ENCODE results near the gene ST14. TPM values are rescaled to one million over a fixed set of nuclear protein-coding genes. Genes with fewer than 3 reads are reported as not detected.

Gene ST14
- total RNA-seq, 1 experiment from 2014 or later = 33.9 TPM

DNA sequence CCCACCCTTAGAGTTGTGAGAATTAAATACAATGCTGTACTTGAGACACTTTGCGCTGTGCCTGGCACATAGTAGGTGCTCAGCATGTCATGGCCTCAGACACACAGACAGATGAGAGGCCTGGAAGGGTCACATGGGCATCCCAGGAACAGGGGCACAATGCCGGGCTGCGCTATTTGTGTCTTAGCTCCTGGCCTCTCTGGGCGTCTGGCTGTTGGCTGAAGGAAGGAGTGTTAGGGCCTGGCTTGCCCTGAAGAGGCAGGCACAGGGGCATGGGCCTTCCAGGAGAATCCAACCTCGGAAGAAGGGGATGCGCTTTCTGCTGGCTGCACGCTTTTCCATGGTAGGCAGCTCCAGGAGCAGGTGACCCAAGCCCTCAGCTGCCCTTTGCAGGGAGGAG is 41.4 kb downstream of the ST14 start (continued):
- TF ChIP-seq AFF4 (CRISPR knock-in tag; IDR thresholded peaks at IDR 0.05; ENCODE audit: borderline replicate concordance) = no peak
- no peak for TF ChIP-seq TP53 (CRISPR knock-in tag; IDR thresholded peaks at IDR 0.05)
- TF ChIP-seq ZNF416 (CRISPR knock-in tag; IDR thresholded peaks at IDR 0.05) = no peak
- TF ChIP-seq, protein P1, sequence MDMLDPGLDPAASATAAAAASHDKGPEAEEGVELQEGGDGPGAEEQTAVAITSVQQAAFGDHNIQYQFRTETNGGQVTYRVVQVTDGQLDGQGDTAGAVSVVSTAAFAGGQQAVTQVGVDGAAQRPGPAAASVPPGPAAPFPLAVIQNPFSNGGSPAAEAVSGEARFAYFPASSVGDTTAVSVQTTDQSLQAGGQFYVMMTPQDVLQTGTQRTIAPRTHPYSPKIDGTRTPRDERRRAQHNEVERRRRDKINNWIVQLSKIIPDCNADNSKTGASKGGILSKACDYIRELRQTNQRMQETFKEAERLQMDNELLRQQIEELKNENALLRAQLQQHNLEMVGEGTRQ (CRISPR knock-in tag; IDR thresholded peaks at IDR 0.05) = no peak
- TF ChIP-seq, protein P2, sequence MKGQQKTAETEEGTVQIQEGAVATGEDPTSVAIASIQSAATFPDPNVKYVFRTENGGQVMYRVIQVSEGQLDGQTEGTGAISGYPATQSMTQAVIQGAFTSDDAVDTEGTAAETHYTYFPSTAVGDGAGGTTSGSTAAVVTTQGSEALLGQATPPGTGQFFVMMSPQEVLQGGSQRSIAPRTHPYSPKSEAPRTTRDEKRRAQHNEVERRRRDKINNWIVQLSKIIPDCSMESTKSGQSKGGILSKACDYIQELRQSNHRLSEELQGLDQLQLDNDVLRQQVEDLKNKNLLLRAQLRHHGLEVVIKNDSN (CRISPR knock-in tag; IDR thresholded peaks at IDR 0.05) = no peak
- TF ChIP-seq ZNF396 (CRISPR knock-in tag; IDR thresholded peaks at IDR 0.05; ENCODE audit: borderline replicate concordance) = no peak
- TF ChIP-seq SMAD3 (CRISPR knock-in tag; IDR thresholded peaks at IDR 0.05; ENCODE audit: borderline replicate concordance) = no peak
- TF ChIP-seq, protein P3, sequence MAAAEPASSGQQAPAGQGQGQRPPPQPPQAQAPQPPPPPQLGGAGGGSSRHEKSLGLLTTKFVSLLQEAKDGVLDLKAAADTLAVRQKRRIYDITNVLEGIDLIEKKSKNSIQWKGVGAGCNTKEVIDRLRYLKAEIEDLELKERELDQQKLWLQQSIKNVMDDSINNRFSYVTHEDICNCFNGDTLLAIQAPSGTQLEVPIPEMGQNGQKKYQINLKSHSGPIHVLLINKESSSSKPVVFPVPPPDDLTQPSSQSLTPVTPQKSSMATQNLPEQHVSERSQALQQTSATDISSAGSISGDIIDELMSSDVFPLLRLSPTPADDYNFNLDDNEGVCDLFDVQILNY (CRISPR knock-in tag; IDR thresholded peaks at IDR 0.05) = no peak
- TF ChIP-seq FOXK1 (CRISPR knock-in tag; IDR thresholded peaks at IDR 0.05) = no peak
- TF ChIP-seq SP1 (CRISPR knock-in tag; conservative IDR thresholded peaks at IDR 0.05) = no peak

DNA sequence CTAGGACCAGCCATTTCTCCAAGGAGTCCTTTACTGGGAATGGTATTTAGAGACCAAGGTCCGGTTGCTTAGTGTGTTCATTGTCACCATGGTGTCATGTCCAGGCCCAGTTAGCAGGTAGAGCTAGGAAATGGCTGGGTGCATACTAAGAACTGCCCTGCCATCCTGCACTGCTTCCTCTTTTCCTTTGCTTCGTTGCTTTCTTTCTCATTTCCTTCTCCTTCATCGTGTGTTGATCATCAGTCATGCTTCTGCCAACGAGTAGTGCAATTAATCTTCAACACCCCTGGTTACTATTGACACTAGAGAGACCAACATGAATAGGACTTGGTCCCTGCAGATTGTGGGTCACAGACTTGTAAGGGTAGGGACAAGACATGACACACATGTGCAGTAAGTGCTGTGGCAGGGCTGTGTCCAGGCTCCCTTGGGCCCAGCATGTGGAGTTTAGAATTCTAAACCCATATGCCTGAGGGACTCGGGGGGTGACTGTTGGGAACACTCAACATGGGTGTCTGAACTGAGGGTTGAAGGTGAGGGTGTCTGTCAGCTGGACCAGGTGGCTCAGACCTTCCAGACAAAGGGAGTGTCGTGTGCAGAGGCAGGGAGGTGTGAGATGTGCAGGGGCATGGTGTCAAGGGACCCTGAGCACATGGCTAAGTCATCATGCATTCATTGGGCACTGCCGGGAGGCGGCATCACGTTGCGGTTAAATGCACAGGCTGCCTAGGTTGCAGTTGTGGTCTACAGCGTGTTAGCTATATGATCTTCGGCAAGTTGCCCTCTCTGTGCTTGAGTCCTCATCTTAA is 42.6 kb downstream of the ST14 start:
- ATAC-seq = no peak
- H3K36me3 Mint-ChIP-seq = peaks cover 18% of the 10 kb centered on the region
- no peak overlapping the region for H3K27ac Mint-ChIP-seq
- peaks cover 7% of the 10 kb centered on the region for H3K9me3 Mint-ChIP-seq
- POLR2A ChIA-PET = no interaction called here
- H3K4me1 Mint-ChIP-seq = no peaks in the 10 kb centered on the region
- DNase-seq (ENCODE audit: low spot score) = no peak
- H3K27me3 Mint-ChIP-seq (ENCODE audit: low read depth) = no peaks in the 10 kb centered on the region
- CTCF ChIA-PET = interaction anchor here (1.3 kb wide), 1 partner anchor 11 kb away, joined by 5 read pairs; no protein-coding TSS in a partner anchor
- no peak overlapping the region for H3K4me3 Mint-ChIP-seq
- TF ChIP-seq, protein P4, sequence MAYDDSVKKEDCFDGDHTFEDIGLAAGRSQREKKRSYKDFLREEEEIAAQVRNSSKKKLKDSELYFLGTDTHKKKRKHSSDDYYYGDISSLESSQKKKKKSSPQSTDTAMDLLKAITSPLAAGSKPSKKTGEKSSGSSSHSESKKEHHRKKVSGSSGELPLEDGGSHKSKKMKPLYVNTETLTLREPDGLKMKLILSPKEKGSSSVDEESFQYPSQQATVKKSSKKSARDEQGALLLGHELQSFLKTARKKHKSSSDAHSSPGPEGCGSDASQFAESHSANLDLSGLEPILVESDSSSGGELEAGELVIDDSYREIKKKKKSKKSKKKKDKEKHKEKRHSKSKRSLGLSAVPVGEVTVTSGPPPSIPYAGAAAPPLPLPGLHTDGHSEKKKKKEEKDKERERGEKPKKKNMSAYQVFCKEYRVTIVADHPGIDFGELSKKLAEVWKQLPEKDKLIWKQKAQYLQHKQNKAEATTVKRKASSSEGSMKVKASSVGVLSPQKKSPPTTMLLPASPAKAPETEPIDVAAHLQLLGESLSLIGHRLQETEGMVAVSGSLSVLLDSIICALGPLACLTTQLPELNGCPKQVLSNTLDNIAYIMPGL (CRISPR knock-in tag; IDR thresholded peaks at IDR 0.05) = no peak
- TF ChIP-seq GABPB1 (CRISPR knock-in tag; IDR thresholded peaks at IDR 0.05) (no peak), NFATC4 (CRISPR knock-in tag; IDR thresholded peaks at IDR 0.05) (no peak), ZNF416 (CRISPR knock-in tag; IDR thresholded peaks at IDR 0.05) (no peak), E2F4 (CRISPR knock-in tag; IDR thresholded peaks at IDR 0.05; ENCODE audit: borderline replicate concordance, low read depth) (no peak), ETV6 (CRISPR knock-in tag; IDR thresholded peaks at IDR 0.05) (no peak), SMAD4 (CRISPR knock-in tag; IDR thresholded peaks at IDR 0.05) (no peak), GRHL2 (CRISPR knock-in tag; IDR thresholded peaks at IDR 0.05; ENCODE audit: insufficient replicate concordance, severe bottlenecking) (no peak), PRRX2 (CRISPR knock-in tag; IDR thresholded peaks at IDR 0.05) (no peak), MXD4 (CRISPR knock-in tag; IDR thresholded peaks at IDR 0.05; ENCODE audit: borderline replicate concordance) (no peak)
- TF ChIP-seq, protein P5, sequence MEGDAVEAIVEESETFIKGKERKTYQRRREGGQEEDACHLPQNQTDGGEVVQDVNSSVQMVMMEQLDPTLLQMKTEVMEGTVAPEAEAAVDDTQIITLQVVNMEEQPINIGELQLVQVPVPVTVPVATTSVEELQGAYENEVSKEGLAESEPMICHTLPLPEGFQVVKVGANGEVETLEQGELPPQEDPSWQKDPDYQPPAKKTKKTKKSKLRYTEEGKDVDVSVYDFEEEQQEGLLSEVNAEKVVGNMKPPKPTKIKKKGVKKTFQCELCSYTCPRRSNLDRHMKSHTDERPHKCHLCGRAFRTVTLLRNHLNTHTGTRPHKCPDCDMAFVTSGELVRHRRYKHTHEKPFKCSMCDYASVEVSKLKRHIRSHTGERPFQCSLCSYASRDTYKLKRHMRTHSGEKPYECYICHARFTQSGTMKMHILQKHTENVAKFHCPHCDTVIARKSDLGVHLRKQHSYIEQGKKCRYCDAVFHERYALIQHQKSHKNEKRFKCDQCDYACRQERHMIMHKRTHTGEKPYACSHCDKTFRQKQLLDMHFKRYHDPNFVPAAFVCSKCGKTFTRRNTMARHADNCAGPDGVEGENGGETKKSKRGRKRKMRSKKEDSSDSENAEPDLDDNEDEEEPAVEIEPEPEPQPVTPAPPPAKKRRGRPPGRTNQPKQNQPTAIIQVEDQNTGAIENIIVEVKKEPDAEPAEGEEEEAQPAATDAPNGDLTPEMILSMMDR (IDR thresholded peaks at IDR 0.05) = no peak
- TF ChIP-seq, protein P6, sequence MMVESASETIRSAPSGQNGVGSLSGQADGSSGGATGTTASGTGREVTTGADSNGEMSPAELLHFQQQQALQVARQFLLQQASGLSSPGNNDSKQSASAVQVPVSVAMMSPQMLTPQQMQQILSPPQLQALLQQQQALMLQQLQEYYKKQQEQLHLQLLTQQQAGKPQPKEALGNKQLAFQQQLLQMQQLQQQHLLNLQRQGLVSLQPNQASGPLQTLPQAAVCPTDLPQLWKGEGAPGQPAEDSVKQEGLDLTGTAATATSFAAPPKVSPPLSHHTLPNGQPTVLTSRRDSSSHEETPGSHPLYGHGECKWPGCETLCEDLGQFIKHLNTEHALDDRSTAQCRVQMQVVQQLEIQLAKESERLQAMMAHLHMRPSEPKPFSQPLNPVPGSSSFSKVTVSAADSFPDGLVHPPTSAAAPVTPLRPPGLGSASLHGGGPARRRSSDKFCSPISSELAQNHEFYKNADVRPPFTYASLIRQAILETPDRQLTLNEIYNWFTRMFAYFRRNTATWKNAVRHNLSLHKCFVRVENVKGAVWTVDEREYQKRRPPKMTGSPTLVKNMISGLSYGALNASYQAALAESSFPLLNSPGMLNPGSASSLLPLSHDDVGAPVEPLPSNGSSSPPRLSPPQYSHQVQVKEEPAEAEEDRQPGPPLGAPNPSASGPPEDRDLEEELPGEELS (CRISPR knock-in tag; IDR thresholded peaks at IDR 0.05) = no peak
